ENCODE results near the gene SP9.
"Not testable (repeated sequence)": the region's sequence is repeated elsewhere in the genome, so short reads cannot be mapped to it uniquely, and the experiment has no call there.

SP9 gene

GRCh38 chr2:174350018-174350417 is 15.3 kb downstream of the SP9 start:
- no peak for DNase-seq

- DNase-seq = no peak
Observed at GRCh38 chr2:174350593-174351181, 15.9 kb downstream of the SP9 start.

- no peak for DNase-seq
Observed at GRCh38 chr2:174353004-174353403, 18.2 kb downstream of the SP9 start.

GRCh38 chr2:174356347-174356746 is 21.6 kb downstream of the SP9 start:
- no peak for DNase-seq

GRCh38 chr2:174359663-174360062 is 24.9 kb downstream of the SP9 start:
- DNase-seq = not testable (repeated sequence)

- DNase-seq = no peak
Observed at GRCh38 chr2:174362949-174363348, 28.2 kb downstream of the SP9 start.

GRCh38 chr2:174363492-174364225 is 28.9 kb downstream of the SP9 start:
- DNase-seq = not testable (repeated sequence)

- DNase-seq = no peak
Observed at GRCh38 chr2:174364628-174365027, 29.9 kb downstream of the SP9 start.

GRCh38 chr2:174365571-174365970 is 30.8 kb downstream of the SP9 start:
- DNase-seq = no peak

- DNase-seq = no peak
Observed at GRCh38 chr2:174368691-174369090, 33.9 kb downstream of the SP9 start.

- no peak for DNase-seq
Observed at GRCh38 chr2:174376967-174377366, 42.2 kb downstream of the SP9 start.

GRCh38 chr2:174383796-174384195 is 49.0 kb downstream of the SP9 start:
- no peak for DNase-seq

GRCh38 chr2:174385201-174385600 is 50.4 kb downstream of the SP9 start:
- DNase-seq = no peak

All from NCI-H146 (cell line).